Endothelial cell of umbilical vein (primary cell): ENCODE results near the gene KIAA2012. TPM values are rescaled to one million over a fixed set of nuclear protein-coding genes. Genes with fewer than 3 reads are reported as not detected.
A peak's percentile ranks its signal among the peaks of the same experiment; 100 is the strongest.

ENCODE experiments used
- BruUV-seq: library from RNA; stranded (reverse); fragments of 400-500 nt; replicated peaks from 2 replicates; lab custom pipeline; 2021; lab: Mats Ljungman, UMichigan
- CTCF ChIA-PET: fragments of 300-600, 350-600 bp; sonication (Branson Sonifier 250); formaldehyde crosslinking; loops from one replicate; lab custom pipeline; 2021; ENCODE audit warnings: antibody characterized with exemption, inconsistent platforms; lab: Charles Lee
- POLR2A ChIA-PET: fragments of 300-600, 350-600 bp; sonication (Branson Sonifier 250); formaldehyde crosslinking; loops from one replicate; lab custom pipeline; 2021; ENCODE audit warnings: antibody characterized with exemption, inconsistent platforms; lab: Charles Lee
- DNase-seq: peaks from one replicate; pipeline ENCODE4 v3.0.0-alpha.2; 2011; ENCODE audit warnings: low read depth, low spot score
- FAIRE-seq: peaks from 2 replicates; lab custom pipeline; 2011; peaks lifted over from hg19 to GRCh38; lab: Jason Lieb, UNC
- H2AFZ ChIP-seq: 2 replicates; pipeline ENCODE4 v1.6.0; 2012; ENCODE audit warnings: low read depth, low read length, control low read depth, inconsistent platforms
- H3K27ac ChIP-seq: 2 replicates; pipeline ENCODE4 v1.5.1; 2011; ENCODE audit warnings: low read depth, mild to moderate bottlenecking, control low read depth, low read length, moderate library complexity; ENCODE audit not compliant: insufficient read depth
- H3K27me3 ChIP-seq, 2 experiments: 2 replicates each; pipeline versions ENCODE4 v1.6.0 to v1.6.1; 2011; ENCODE audit warnings: low read length in 2 of 2, mixed read lengths in 1 of 2; ENCODE audit not compliant: control insufficient read depth in 2 of 2, insufficient read depth in 2 of 2
- H3K36me3 ChIP-seq, 2 experiments: 2 replicates in 1 of 2; 3 replicates in 1 of 2; pipeline ENCODE4 v1.5.1; 2011; ENCODE audit warnings: low read length in 2 of 2, mild to moderate bottlenecking in 1 of 2, moderate library complexity in 1 of 2; ENCODE audit not compliant: control insufficient read depth in 2 of 2, insufficient read depth in 2 of 2; ENCODE audit errors: extremely low read depth in 1 of 2
- H3K4me1 ChIP-seq: 3 replicates; pipeline ENCODE4 v1.5.1; 2011; ENCODE audit warnings: mild to moderate bottlenecking, low read length; ENCODE audit not compliant: control insufficient read depth, insufficient read depth; ENCODE audit errors: extremely low read depth
- H3K4me2 ChIP-seq: 2 replicates; pipeline ENCODE4 v1.6.1; 2011; ENCODE audit warnings: low read length, control low read depth, mixed read lengths; ENCODE audit not compliant: insufficient read depth
- H3K4me3 ChIP-seq, 3 experiments: fragments of 200-600 bp in 1 of 3; sonication (generic), shearing (Covaris generic) in 1 of 3; replicated peaks in 1 of 3; 2 replicates each; pipeline ENCODE4 v1.5.1; 2011 to 2016; ENCODE audit warnings: control low read depth in 3 of 3, low read length in 3 of 3, mild to moderate bottlenecking in 2 of 3, inconsistent platforms in 1 of 3, low read depth in 1 of 3, moderate library complexity in 1 of 3; ENCODE audit not compliant: insufficient read depth in 1 of 3
- H3K79me2 ChIP-seq: 2 replicates; pipeline ENCODE4 v1.6.0; 2012; ENCODE audit warnings: low read length, inconsistent platforms; ENCODE audit not compliant: control insufficient read depth, insufficient read depth
- H3K9ac ChIP-seq: replicated peaks from 2 replicates; pipeline ENCODE3; 2011; ENCODE audit warnings: low read length, control low read depth; ENCODE audit not compliant: insufficient read depth; ENCODE audit errors: extremely low read depth
- H3K9me1 ChIP-seq: replicated peaks from 3 replicates; pipeline ENCODE4 v1.6.0; 2011; ENCODE audit warnings: mild to moderate bottlenecking, low read length; ENCODE audit not compliant: control insufficient read depth, insufficient read depth; ENCODE audit errors: extremely low read depth
- H3K9me3 ChIP-seq: replicated peaks from 2 replicates; pipeline ENCODE4 v1.5.1; 2012; ENCODE audit warnings: low read length, inconsistent platforms; ENCODE audit not compliant: control insufficient read depth, insufficient read depth
- H4K20me1 ChIP-seq: replicated peaks from 2 replicates; pipeline ENCODE3; 2011; ENCODE audit warnings: mild to moderate bottlenecking, low read length; ENCODE audit not compliant: control insufficient read depth, insufficient read depth; ENCODE audit errors: extremely low read depth
- EZH2 ChIP-seq: IDR thresholded peaks from 2 replicates; pipeline ENCODE4 v1.6.1; 2012; ENCODE audit warnings: borderline replicate concordance, low read depth, mild to moderate bottlenecking, moderate library complexity, low read length, inconsistent platforms; ENCODE audit not compliant: severe bottlenecking
- FOS ChIP-seq: IDR thresholded peaks from 2 replicates; pipeline ENCODE4 v1.6.1; 2011; ENCODE audit warnings: mild to moderate bottlenecking, low read length, moderate library complexity, borderline replicate concordance; ENCODE audit not compliant: insufficient read depth
- GATA2 ChIP-seq: IDR thresholded peaks from 2 replicates; pipeline ENCODE4 v1.7.0; 2011; ENCODE audit warnings: low read depth, mild to moderate bottlenecking, moderate library complexity, mixed read lengths, low read length; ENCODE audit not compliant: insufficient read length, insufficient read depth
- JUN ChIP-seq: IDR thresholded peaks from 2 replicates; pipeline ENCODE4 v1.6.1; 2011; ENCODE audit warnings: borderline replicate concordance, low read depth; ENCODE audit not compliant: insufficient read length, insufficient read depth
- MYC ChIP-seq: IDR thresholded peaks from one replicate; pipeline ENCODE4 v1.6.1; 2011; ENCODE audit warnings: mild to moderate bottlenecking, low read depth, low read length
- POLR2A ChIP-seq: IDR thresholded peaks from 2 replicates; pipeline ENCODE4 v1.6.1; 2012; ENCODE audit warnings: low read depth, mild to moderate bottlenecking, control low read depth, low read length
- POLR2AphosphoS5 ChIP-seq: IDR thresholded peaks from 2 replicates; pipeline ENCODE4 v1.6.1; 2012; ENCODE audit warnings: low read depth, mild to moderate bottlenecking, control low read depth, low read length, moderate library complexity; ENCODE audit not compliant: insufficient read depth
- dilution Hi-C: fragments of 300-500 bp; cut with MboI; formaldehyde crosslinking; loops from one replicate; pipeline ENCODE4 v1.15.0; 2019; ENCODE audit warnings: low sequenced_read_pairs; ENCODE audit not compliant: extremely low pct_ligation_motif_present
- intact Hi-C: fragments of 100-400 bp; cut with micrococcal nuclease; formaldehyde crosslinking; loops from one replicate; pipeline ENCODE4 v1.10.0; 2022
- polyA plus RNA-seq, 4 experiments: library from polyadenylated mRNA; depleted of rRNA in 3 of 4; stranded (reverse) in 3 of 4; unstranded in 1 of 4; fragments of >200 nt; gene quantifications; 2 replicates each; pipeline versions ENCODE4 v1.2.1 to v1.2.3, GENCODE V29; 2011 to 2012; ENCODE audit warnings: missing spikeins in 1 of 4
- total RNA-seq: library from RNA; stranded (reverse); gene quantifications from 2 replicates; pipeline ENCODE4 v1.2.3, GENCODE V29; 2021
- TF ChIP-seq, protein P1 (sequence below): IDR thresholded peaks from 2 replicates; pipeline ENCODE4 v1.6.1; 2011; ENCODE audit not compliant: insufficient read depth, insufficient read length
- TF ChIP-seq, protein P2 (sequence below), 2 donors: IDR thresholded peaks; 1 replicate in 1 of 2; 2 replicates in 1 of 2; pipeline ENCODE4 v1.5.1; 2011; ENCODE audit warnings: low read length in 2 of 2, mild to moderate bottlenecking in 2 of 2, moderate library complexity in 2 of 2, control low read depth in 1 of 2, inconsistent platforms in 1 of 2, low read depth in 1 of 2; ENCODE audit not compliant: insufficient read depth in 1 of 2; ENCODE audit errors: extremely low read depth in 1 of 2

KIAA2012 gene
- total and polyA plus RNA-seq, 2 donors (not counting 3 experiments of a cell fraction or from before 2014, with no cell fraction given), result not detected

DNA sequence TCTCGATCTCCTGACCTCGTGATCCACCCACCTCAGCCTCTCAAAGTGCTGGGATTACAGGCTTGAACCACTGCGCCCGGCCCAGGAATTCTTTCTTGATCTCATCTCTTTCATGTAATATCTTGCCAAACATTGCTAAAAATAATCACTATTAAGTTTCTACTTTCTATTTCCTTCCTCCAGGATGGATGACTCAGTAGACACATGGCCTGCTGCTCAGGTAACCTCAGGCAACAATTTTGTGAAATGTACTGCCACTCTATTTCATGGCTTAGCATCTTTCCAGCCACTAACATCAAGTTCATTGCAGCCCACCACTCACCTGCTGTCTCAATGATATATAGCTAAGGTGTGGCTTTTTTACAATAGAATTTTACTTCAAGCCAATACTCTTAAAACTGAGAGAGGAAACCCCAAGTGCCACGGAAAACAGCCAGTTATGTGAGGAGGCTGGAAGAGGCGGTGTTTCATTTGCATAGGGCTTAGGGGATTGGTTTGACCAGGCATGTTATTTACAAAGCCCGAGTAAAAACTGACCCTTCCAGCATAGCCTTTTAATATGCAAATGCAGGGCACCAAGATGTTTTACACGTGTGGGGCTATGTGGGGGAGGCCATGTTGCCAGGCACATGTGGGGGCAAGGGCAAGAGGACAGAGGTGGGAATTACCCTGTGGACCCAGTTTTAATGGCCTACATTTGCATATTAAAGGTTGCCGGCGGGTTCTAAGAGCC is 176.6 kb downstream of the KIAA2012 start:
- Histone ChIP-seq H3K9ac (no peak overlapping the region), H3K4me2 (no peak overlapping the region), H4K20me1 (no peaks in the 10 kb centered on the region), H3K36me3 (no peaks in the 10 kb centered on the region), H3K4me1 (peaks cover 17% of the 10 kb centered on the region), H2AFZ (no peak overlapping the region), H3K27me3 (no peaks in the 10 kb centered on the region), H3K9me1 (no peaks in the 10 kb centered on the region), H3K79me2 (no peaks in the 10 kb centered on the region), H3K27ac (peak overlapping the region; percentile 8), H3K9me3 (no peaks in the 10 kb centered on the region), H3K4me3 (no peak overlapping the region)
- ChIA-PET POLR2A (no interaction called here), CTCF (no interaction called here)
- FAIRE-seq (peak; percentile 63), DNase-seq (peak; percentile 46)
- TF ChIP-seq, protein P1, sequence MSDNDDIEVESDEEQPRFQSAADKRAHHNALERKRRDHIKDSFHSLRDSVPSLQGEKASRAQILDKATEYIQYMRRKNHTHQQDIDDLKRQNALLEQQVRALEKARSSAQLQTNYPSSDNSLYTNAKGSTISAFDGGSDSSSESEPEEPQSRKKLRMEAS, result no peak
- TF ChIP-seq POLR2A (no peak), EZH2 (no peak), GATA2 (no peak), MYC (no peak), JUN (peak; percentile 42), POLR2AphosphoS5 (no peak), FOS (peak; percentile 39)
- TF ChIP-seq, protein P2, sequence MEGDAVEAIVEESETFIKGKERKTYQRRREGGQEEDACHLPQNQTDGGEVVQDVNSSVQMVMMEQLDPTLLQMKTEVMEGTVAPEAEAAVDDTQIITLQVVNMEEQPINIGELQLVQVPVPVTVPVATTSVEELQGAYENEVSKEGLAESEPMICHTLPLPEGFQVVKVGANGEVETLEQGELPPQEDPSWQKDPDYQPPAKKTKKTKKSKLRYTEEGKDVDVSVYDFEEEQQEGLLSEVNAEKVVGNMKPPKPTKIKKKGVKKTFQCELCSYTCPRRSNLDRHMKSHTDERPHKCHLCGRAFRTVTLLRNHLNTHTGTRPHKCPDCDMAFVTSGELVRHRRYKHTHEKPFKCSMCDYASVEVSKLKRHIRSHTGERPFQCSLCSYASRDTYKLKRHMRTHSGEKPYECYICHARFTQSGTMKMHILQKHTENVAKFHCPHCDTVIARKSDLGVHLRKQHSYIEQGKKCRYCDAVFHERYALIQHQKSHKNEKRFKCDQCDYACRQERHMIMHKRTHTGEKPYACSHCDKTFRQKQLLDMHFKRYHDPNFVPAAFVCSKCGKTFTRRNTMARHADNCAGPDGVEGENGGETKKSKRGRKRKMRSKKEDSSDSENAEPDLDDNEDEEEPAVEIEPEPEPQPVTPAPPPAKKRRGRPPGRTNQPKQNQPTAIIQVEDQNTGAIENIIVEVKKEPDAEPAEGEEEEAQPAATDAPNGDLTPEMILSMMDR (IDR thresholded peaks at IDR 0.05; ENCODE audit: extremely low read depth in 1 of 2, insufficient read depth in 1 of 2, low read depth in 1 of 2, low read length in 2 of 2), result no peak
- intact Hi-C loops (loop anchor here (1.0 kb wide), 2 partner anchors 11 to 16 kb away; partner anchors contain the start of genes NOP58 and SUMO1), dilution Hi-C loops (no loop called here)
- no TSS peak for BruUV-seq
